Measurements from ENCODE around the gene ISOC1. TPM values are rescaled to one million over a fixed set of nuclear protein-coding genes. Genes with fewer than 3 reads are reported as not detected.
A peak's percentile ranks its signal among the peaks of the same experiment; 100 is the strongest.

ISOC1 gene
- total and polyA plus RNA-seq, 10 of the 15 experiments (the other 5 are each of a cell fraction or from before 2014, with no cell fraction given), result 12.6 to 61.8 (median 29.9) TPM

- TF ChIP-seq IKZF1 (conservative IDR thresholded peaks at IDR 0.05) (peak; percentile 58), MTA2 (IDR thresholded peaks at IDR 0.05; ENCODE audit: low read depth) (no peak), DPF2 (IDR thresholded peaks at IDR 0.05) (no peak; the same call in 1 of the 2 replicates), SRF (IDR thresholded peaks at IDR 0.05; ENCODE audit: low read depth in 2 of 2, low read length in 2 of 2) (no peak), SP1 (IDR thresholded peaks at IDR 0.05; ENCODE audit: low read depth, low read length) (peak; percentile 64)
These were observed at the start of gene ISOC1 (continued) for GRCh38 chr5:129094087-129094923.

- POLR2A ChIA-PET, result no interaction called here
- intact Hi-C loops (cut with micrococcal nuclease; ENCODE audit: unreplicated experiment) (no loop called here), in situ Hi-C loops (cut with MboI) (no loop called here)
- Histone ChIP-seq H2AFZ (ENCODE audit: control insufficient read depth, low read depth, low read length) (no peak overlapping the region), H3K4me2 (ENCODE audit: control insufficient read depth, insufficient read depth) (no peak overlapping the region), H3K27ac (ENCODE audit: control insufficient read depth, insufficient read depth) (no peak overlapping the region), H3K4me3 (no peak overlapping the region), H4K20me1 (ENCODE audit: control insufficient read depth, insufficient read depth) (no peaks in the 10 kb centered on the region), H3K9ac (ENCODE audit: control insufficient read depth, insufficient read depth, low read length) (no peak overlapping the region), H3K79me2 (ENCODE audit: control insufficient read depth, insufficient read depth, low read length) (no peaks in the 10 kb centered on the region), H3K4me1 (ENCODE audit: control insufficient read depth, insufficient read depth, low read length) (no peaks in the 10 kb centered on the region), H3K27me3 (replicated peaks in 1 of 2; ENCODE audit: control insufficient read depth in 2 of 2, insufficient read depth in 2 of 2, low read length in 1 of 2) (no peaks in the 10 kb centered on the region), H3K9me3 (replicated peaks; ENCODE audit: control insufficient read depth, insufficient read depth, low read length) (no peaks in the 10 kb centered on the region), H3K36me3 (ENCODE audit: control insufficient read depth in 2 of 2, insufficient read depth in 2 of 2, low read length in 1 of 2) (no peaks in the 10 kb centered on the region)
- RAD21 ChIA-PET (ENCODE audit: unreplicated experiment), result no interaction called here
- DNase-seq (ENCODE audit: low read depth, low spot score) (no peak), ATAC-seq (no peak), FAIRE-seq (no peak)
- CTCF ChIA-PET, result no interaction called here
- SMC1A ChIA-PET (ENCODE audit: uncharacterized antibody, unreplicated experiment), result no interaction called here
- BruUV-seq (replicated peaks), result no TSS peak
- TF ChIP-seq USF2 (IDR thresholded peaks at IDR 0.05; ENCODE audit: borderline replicate concordance, low read depth, low read length) (no peak), NR2F1 (conservative IDR thresholded peaks at IDR 0.05) (no peak), TARDBP (IDR thresholded peaks at IDR 0.05; ENCODE audit: borderline replicate concordance) (no peak), HDAC6 (IDR thresholded peaks at IDR 0.05; ENCODE audit: unreplicated experiment) (no peak), SP1 (IDR thresholded peaks at IDR 0.05; ENCODE audit: low read depth, low read length) (no peak), HCFC1 (IDR thresholded peaks at IDR 0.05; ENCODE audit: low read length) (no peak), SMAD1 (IDR thresholded peaks at IDR 0.05; ENCODE audit: low read depth, partially characterized antibody) (no peak), E4F1 (IDR thresholded peaks at IDR 0.05; ENCODE audit: borderline replicate concordance, partially characterized antibody) (no peak), TBL1XR1 (IDR thresholded peaks at IDR 0.05; ENCODE audit: low read depth, low read length) (no peak), FOXM1 (IDR thresholded peaks at IDR 0.05; ENCODE audit: low read depth, low read length) (no peak), ELK1 (IDR thresholded peaks at IDR 0.05; ENCODE audit: low read depth, low read length) (no peak), RCOR1 (conservative IDR thresholded peaks at IDR 0.05; ENCODE audit: low read depth, low read length) (no peak)
- TF ChIP-seq, protein P1, sequence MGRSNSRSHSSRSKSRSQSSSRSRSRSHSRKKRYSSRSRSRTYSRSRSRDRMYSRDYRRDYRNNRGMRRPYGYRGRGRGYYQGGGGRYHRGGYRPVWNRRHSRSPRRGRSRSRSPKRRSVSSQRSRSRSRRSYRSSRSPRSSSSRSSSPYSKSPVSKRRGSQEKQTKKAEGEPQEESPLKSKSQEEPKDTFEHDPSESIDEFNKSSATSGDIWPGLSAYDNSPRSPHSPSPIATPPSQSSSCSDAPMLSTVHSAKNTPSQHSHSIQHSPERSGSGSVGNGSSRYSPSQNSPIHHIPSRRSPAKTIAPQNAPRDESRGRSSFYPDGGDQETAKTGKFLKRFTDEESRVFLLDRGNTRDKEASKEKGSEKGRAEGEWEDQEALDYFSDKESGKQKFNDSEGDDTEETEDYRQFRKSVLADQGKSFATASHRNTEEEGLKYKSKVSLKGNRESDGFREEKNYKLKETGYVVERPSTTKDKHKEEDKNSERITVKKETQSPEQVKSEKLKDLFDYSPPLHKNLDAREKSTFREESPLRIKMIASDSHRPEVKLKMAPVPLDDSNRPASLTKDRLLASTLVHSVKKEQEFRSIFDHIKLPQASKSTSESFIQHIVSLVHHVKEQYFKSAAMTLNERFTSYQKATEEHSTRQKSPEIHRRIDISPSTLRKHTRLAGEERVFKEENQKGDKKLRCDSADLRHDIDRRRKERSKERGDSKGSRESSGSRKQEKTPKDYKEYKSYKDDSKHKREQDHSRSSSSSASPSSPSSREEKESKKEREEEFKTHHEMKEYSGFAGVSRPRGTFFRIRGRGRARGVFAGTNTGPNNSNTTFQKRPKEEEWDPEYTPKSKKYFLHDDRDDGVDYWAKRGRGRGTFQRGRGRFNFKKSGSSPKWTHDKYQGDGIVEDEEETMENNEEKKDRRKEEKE (IDR thresholded peaks at IDR 0.05), result no peak
These were observed 48.4 kb upstream of the ISOC1 start for GRCh38 chr5:129046151-129046550.
